Activated naive CD4-positive, alpha-beta T cell treated with anti-CD3 and anti-CD28 coated beads, Interleukin-2, amount 50 U/mL, for 24 hours (primary cell): ENCODE measurements around the gene MAN2B1.
"Not testable (repeated sequence)": the region's sequence is repeated elsewhere in the genome, so short reads cannot be mapped to it uniquely, and the experiment has no call there.

Experiments used
- H3K27ac Mint-ChIP-seq: one replicate; pipeline ENCODE4 v1.8.0; 2021; ENCODE audit warnings: mild to moderate bottlenecking, mixed read lengths
- H3K27me3 Mint-ChIP-seq: one replicate; pipeline ENCODE4 v1.8.0; 2021; ENCODE audit warnings: mixed read lengths
- H3K36me3 Mint-ChIP-seq: one replicate; pipeline ENCODE4 v1.8.0; 2021; ENCODE audit warnings: mixed read lengths
- H3K4me1 Mint-ChIP-seq: one replicate; pipeline ENCODE4 v1.8.0; 2021; ENCODE audit warnings: mixed read lengths
- H3K4me3 Mint-ChIP-seq: one replicate; pipeline ENCODE4 v1.8.0; 2021; ENCODE audit warnings: mild to moderate bottlenecking, mixed read lengths
- H3K9me3 Mint-ChIP-seq: one replicate; pipeline ENCODE4 v1.8.0; 2021; ENCODE audit warnings: mixed read lengths

The MAN2B1 gene

GRCh38 chr19:12649941-12650340, 16.6 kb downstream of the MAN2B1 start:
- H3K36me3 Mint-ChIP-seq: peaks cover 2% of the 10 kb centered on the region
- no peaks in the 10 kb centered on the region for H3K9me3 Mint-ChIP-seq
- no peaks in the 10 kb centered on the region for H3K27me3 Mint-ChIP-seq
- no peaks in the 10 kb centered on the region for H3K4me1 Mint-ChIP-seq
- H3K4me3 Mint-ChIP-seq: no peak overlapping the region
- no peak overlapping the region for H3K27ac Mint-ChIP-seq

DNA sequence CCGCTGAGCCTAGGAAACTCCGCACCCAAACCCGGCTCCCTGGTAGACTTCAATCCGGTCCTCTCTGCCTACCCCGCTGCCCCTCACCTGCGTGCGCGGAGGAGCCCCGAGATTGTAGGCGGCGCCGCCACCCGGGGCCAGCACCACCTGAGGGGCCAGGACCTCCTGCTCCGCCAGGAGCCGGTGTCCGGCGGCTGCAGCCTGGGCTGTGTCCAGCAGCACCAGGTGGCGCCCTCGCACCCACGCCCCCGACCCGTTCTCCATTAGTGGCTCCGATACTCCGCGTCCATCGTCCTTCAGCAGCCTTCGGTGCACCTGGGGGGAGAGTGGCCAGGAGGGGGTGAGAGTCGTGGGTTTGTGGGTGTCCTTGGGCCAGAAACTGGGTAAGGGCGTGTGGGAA, 18.5 kb downstream of the MAN2B1 start:
- Mint-ChIP-seq H3K36me3 (peaks cover 2% of the 10 kb centered on the region), H3K27me3 (no peaks in the 10 kb centered on the region), H3K4me3 (no peak overlapping the region), H3K27ac (no peak overlapping the region), H3K9me3 (no peaks in the 10 kb centered on the region), H3K4me1 (no peaks in the 10 kb centered on the region)

GRCh38 chr19:12647490-12648071, 19.0 kb downstream of the MAN2B1 start:
- Mint-ChIP-seq H3K36me3 (peaks cover 2% of the 10 kb centered on the region), H3K9me3 (no peaks in the 10 kb centered on the region), H3K27ac (no peak overlapping the region), H3K4me1 (no peaks in the 10 kb centered on the region), H3K4me3 (no peak overlapping the region), H3K27me3 (no peaks in the 10 kb centered on the region)

GRCh38 chr19:12647047-12647446, 19.5 kb downstream of the MAN2B1 start:
- H3K36me3 Mint-ChIP-seq: peaks cover 2% of the 10 kb centered on the region
- H3K9me3 Mint-ChIP-seq: no peaks in the 10 kb centered on the region
- no peaks in the 10 kb centered on the region for H3K27me3 Mint-ChIP-seq
- H3K4me1 Mint-ChIP-seq: no peaks in the 10 kb centered on the region
- H3K27ac Mint-ChIP-seq: no peak overlapping the region
- no peak overlapping the region for H3K4me3 Mint-ChIP-seq

DNA sequence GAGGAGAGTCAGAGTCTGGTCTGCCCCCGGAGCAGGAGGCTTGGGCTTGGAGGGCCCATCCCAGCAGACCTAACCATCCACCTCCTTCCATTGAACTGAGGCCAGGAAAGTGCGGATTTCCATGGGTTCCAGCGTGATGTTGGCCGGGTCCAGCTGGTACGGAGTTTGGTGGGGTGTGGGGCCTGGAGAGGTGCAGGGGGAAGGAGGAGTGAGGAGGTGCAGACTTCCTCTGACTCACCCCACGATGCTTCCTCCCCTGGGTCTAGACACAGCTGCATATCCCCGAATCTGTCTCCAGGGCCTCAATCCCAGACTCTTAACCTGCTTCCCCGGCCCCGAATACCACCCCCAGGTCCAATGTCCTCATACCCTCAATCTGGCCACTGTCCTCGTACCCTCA, 20.0 kb downstream of the MAN2B1 start:
- Mint-ChIP-seq H3K4me3 (no peak overlapping the region), H3K4me1 (no peaks in the 10 kb centered on the region), H3K27ac (no peak overlapping the region), H3K27me3 (no peaks in the 10 kb centered on the region), H3K9me3 (no peaks in the 10 kb centered on the region), H3K36me3 (no peaks in the 10 kb centered on the region)

- H3K36me3 Mint-ChIP-seq: not testable (repeated sequence)
These were observed 22.8 kb downstream of the MAN2B1 start for GRCh38 chr19:12643716-12644115.

DNA sequence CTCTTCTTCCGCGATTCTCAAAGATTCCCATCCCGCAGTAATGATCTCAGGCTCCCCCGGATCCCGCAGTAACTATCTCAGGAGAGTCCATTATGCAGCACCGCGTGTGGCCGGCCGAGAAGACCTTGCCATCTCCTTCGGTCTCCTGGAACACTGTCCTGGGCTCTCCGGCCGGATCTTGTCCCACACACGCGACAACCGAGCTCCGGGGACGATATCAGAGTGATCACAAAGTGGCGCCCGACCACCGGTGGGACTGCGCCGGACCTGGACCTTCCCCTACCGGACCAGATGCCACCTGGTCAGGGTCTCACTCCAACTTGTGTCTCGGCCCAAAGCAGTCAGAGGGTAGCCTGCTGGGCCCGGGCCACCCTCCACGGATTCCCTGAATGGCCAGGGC, 24.0 kb downstream of the MAN2B1 start:
- H3K9me3 Mint-ChIP-seq: no peaks in the 10 kb centered on the region
- H3K36me3 Mint-ChIP-seq: no peaks in the 10 kb centered on the region
- no peak overlapping the region for H3K27ac Mint-ChIP-seq
- H3K27me3 Mint-ChIP-seq: no peaks in the 10 kb centered on the region
- peaks cover 8% of the 10 kb centered on the region for H3K4me1 Mint-ChIP-seq
- no peak overlapping the region for H3K4me3 Mint-ChIP-seq

More at GRCh38 chr19:12643716-12644115, 22.8 kb downstream of the MAN2B1 start:
- not testable (repeated sequence) for H3K4me1 Mint-ChIP-seq, H3K4me3 Mint-ChIP-seq, H3K27me3 Mint-ChIP-seq, H3K9me3 Mint-ChIP-seq, H3K27ac Mint-ChIP-seq

DNA sequence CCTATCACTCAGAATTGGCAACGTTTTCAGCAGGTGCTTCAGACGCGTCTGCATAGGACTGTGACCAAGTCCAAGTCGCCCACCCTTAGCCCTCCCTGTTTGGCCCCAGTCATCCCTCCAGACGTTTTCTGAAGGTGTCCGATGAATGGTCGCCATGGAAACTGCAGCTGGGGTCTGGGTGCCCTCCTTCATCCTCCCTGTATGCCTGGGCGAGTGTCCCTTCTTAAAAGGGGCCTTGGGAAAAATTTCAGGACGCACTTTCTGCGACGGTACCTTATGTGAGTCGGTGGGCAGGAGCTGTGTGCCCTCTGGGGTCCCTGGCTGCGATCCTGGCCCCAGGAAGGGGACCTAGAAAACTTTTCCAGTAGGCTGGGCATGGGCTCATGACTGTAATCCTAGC, 25.1 kb downstream of the MAN2B1 start:
- no peak overlapping the region for H3K27ac Mint-ChIP-seq
- no peak overlapping the region for H3K4me3 Mint-ChIP-seq
- no peaks in the 10 kb centered on the region for H3K36me3 Mint-ChIP-seq
- peaks cover 12% of the 10 kb centered on the region for H3K4me1 Mint-ChIP-seq
- no peaks in the 10 kb centered on the region for H3K27me3 Mint-ChIP-seq
- no peaks in the 10 kb centered on the region for H3K9me3 Mint-ChIP-seq

DNA sequence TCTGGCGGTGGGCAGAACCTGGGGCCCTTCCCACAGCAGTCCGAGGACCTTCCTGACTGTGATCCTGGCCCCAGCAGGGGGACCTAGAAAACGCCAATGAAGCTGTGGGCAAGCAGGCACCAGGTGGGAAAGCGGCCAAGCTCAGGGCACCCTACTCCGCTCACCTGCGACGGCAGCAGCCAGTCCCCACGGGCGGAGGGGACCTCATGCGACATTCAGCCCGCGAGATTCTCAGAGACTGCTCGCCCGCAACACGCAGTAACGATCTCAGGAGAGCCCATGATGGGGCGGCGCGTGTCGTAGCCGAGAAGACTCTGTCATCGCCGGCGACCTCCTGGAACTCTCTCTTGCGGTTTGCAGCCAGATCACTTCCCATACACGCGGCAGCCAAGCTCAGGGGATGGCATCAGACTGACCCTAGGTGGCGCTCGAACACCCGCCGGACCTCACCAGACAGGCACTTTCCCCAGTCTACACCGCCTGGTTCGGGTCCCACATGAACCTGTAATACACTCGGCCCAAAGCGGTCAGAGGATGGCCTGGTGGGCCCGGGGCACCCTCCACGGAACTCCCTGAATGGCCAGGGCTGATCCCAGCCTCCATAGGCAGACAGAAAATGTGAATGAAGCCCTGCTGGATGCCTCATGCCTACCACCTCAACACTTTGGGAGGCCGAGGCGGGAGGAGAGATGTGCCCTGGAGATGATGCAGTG, 26.5 kb downstream of the MAN2B1 start:
- H3K4me3 Mint-ChIP-seq: peak overlapping the region; percentile 84
- H3K4me1 Mint-ChIP-seq: peaks cover 19% of the 10 kb centered on the region
- H3K27me3 Mint-ChIP-seq: no peaks in the 10 kb centered on the region
- H3K27ac Mint-ChIP-seq: peak overlapping the region; percentile 91
- H3K9me3 Mint-ChIP-seq: no peaks in the 10 kb centered on the region
- H3K36me3 Mint-ChIP-seq: no peaks in the 10 kb centered on the region

- H3K4me1 Mint-ChIP-seq: peaks cover 22% of the 10 kb centered on the region
- H3K4me3 Mint-ChIP-seq: no peak overlapping the region
- no peaks in the 10 kb centered on the region for H3K9me3 Mint-ChIP-seq
- H3K27me3 Mint-ChIP-seq: no peaks in the 10 kb centered on the region
- H3K36me3 Mint-ChIP-seq: no peaks in the 10 kb centered on the region
- no peak overlapping the region for H3K27ac Mint-ChIP-seq
These were observed 27.8 kb downstream of the MAN2B1 start for GRCh38 chr19:12638611-12639182.

DNA sequence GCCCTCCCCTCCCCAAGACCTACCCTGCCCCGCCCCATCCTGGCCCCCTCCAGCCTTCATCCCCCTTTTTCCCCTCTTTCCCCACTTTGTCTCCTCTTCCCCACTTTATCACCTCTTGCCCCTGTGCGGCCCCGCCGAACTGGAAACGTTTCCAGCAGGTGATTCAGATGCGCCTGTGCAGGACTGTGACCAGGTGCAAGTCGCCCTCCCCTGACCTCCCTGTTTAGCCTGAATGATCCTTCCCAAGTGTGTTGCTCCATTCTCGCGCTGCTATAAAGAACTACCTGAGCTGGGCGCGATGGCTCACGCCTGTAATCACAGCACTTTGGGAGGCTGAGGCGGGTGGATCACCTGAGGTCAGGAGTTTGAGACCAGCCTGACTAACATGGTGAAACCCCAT, 29.9 kb downstream of the MAN2B1 start:
- Mint-ChIP-seq H3K27ac (no peak overlapping the region), H3K4me1 (peaks cover 24% of the 10 kb centered on the region), H3K4me3 (no peak overlapping the region), H3K9me3 (no peaks in the 10 kb centered on the region), H3K36me3 (no peaks in the 10 kb centered on the region), H3K27me3 (no peaks in the 10 kb centered on the region)

DNA sequence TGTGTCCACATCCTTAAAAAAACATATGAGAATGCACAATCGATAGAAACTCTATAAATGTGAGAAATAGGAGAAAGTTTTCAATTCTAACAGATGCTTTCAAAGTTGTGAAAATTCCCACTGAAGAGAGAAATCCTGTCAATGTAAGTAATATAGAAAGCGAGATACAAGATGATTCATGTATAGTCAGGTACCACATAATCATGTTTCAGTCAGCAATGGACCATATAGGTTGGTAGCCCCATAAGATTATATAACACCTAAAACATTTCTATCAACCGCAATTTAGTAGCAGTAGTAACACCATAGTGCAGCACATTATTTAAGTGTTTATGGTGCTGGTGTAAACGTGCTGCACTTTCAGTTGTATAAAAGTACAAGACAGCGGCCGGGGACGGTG, 37.3 kb downstream of the MAN2B1 start:
- Mint-ChIP-seq H3K27ac (no peak overlapping the region), H3K4me1 (peaks cover 3% of the 10 kb centered on the region), H3K4me3 (no peak overlapping the region), H3K36me3 (peaks cover 26% of the 10 kb centered on the region), H3K27me3 (no peaks in the 10 kb centered on the region), H3K9me3 (no peaks in the 10 kb centered on the region)

DNA sequence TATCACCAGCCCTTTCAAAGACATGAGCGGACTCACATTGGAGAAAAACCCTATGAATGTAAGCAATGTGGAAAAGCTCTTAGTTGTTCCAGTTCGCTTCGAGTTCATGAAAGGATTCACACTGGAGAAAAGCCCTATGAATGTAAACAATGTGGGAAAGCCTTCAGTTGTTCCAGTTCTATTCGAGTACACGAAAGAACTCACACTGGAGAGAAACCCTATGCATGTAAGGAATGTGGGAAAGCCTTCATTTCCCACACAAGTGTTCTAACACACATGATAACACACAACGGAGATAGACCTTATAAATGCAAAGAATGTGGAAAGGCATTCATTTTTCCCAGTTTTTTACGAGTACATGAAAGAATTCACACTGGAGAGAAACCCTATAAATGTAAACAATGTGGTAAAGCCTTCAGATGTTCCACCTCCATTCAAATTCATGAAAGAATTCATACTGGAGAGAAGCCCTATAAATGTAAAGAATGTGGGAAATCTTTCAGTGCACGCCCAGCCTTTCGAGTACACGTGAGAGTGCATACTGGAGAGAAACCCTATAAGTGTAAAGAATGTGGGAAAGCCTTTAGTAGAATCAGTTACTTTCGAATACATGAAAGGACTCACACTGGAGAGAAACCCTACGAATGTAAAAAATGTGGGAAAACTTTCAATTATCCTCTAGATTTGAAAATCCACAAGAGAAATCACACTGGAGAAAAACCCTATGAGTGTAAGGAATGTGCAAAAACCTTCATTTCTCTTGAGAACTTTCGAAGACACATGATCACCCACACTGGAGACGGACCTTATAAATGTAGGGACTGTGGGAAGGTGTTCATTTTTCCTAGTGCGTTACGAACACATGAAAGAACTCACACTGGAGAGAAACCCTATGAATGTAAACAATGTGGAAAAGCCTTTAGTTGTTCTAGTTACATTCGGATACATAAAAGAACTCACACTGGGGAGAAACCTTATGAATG, 38.2 kb downstream of the MAN2B1 start:
- Mint-ChIP-seq H3K27me3 (no peaks in the 10 kb centered on the region), H3K36me3 (peaks cover 26% of the 10 kb centered on the region), H3K27ac (no peak overlapping the region), H3K4me3 (no peak overlapping the region), H3K4me1 (no peaks in the 10 kb centered on the region), H3K9me3 (no peaks in the 10 kb centered on the region)

DNA sequence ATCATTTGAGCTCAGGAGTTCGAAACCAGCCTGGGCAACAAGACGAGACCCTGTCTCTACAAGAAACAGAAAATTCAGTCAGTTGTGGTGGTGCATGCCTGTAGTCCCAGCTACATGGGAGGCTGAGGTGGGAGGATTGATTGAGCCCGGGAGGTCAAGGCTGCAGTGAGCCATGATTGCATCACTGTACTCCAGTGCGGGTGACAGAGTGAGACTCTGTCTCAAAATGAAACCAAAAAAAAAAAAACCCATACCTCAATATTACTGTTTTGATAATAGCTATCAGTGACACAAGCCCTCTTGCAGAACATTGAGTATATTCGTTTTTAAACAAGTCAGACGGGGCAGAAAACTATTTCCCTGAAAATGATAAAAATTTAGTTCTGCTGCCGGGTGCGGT, 39.6 kb downstream of the MAN2B1 start:
- no peak overlapping the region for H3K4me3 Mint-ChIP-seq
- peaks cover 26% of the 10 kb centered on the region for H3K36me3 Mint-ChIP-seq
- no peaks in the 10 kb centered on the region for H3K9me3 Mint-ChIP-seq
- no peaks in the 10 kb centered on the region for H3K4me1 Mint-ChIP-seq
- H3K27me3 Mint-ChIP-seq: no peaks in the 10 kb centered on the region
- H3K27ac Mint-ChIP-seq: no peak overlapping the region

DNA sequence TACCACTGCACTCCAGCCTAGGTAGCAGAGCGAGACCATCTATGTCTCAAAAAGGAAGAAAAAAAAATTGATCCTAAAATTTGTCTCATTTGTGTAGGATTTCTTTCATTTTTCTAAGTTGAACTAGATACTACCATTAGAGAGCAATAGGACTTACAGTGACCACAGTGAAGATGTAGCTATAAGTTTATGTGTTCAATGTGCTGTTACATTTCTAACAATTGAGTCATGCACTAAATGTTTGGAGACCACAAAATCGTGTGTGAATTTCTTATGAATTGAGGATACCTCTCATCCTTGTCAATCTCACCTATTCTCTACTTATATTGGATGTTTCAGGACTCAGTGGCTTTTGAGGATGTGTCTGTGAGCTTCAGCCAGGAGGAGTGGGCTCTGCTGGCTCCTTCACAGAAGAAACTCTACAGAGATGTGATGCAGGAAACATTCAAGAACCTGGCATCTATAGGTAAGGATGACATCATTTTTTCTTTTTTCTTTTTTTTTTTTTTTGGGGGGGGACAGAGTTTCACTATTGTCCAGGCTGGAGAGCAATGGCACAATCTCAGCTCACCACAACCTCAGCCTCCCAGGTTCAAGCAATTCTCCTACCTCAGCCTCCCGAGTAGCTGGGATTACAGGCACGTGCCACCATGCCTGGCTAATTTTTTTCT, 43.0 kb downstream of the MAN2B1 start:
- H3K36me3 Mint-ChIP-seq: peaks cover 13% of the 10 kb centered on the region
- H3K27me3 Mint-ChIP-seq: no peaks in the 10 kb centered on the region
- H3K9me3 Mint-ChIP-seq: no peaks in the 10 kb centered on the region
- no peak overlapping the region for H3K4me3 Mint-ChIP-seq
- H3K27ac Mint-ChIP-seq: no peak overlapping the region
- peaks cover 9% of the 10 kb centered on the region for H3K4me1 Mint-ChIP-seq
